GM12872 (cell line): ENCODE measurements around the gene GJA3.

Experiments used
- CTCF ChIP-seq: IDR thresholded peaks from 3 replicates; pipeline ENCODE4 v1.5.1; 2011; ENCODE audit warnings: low read depth, mild to moderate bottlenecking, low read length, moderate library complexity; ENCODE audit not compliant: insufficient read depth

Gene GJA3

GRCh38 chr13:20144141-20144850, 16.6 kb downstream of the GJA3 start:
- TF ChIP-seq CTCF = no peak

- TF ChIP-seq CTCF = no peak
These were observed 17.8 kb downstream of the GJA3 start for GRCh38 chr13:20142927-20143480.

- no peak for TF ChIP-seq CTCF
These were observed 18.6 kb downstream of the GJA3 start for GRCh38 chr13:20142023-20142926.

- TF ChIP-seq CTCF = no peak
These were observed 19.4 kb downstream of the GJA3 start for GRCh38 chr13:20141238-20142022.

GRCh38 chr13:20140487-20140886, 20.4 kb downstream of the GJA3 start:
- TF ChIP-seq CTCF = no peak

GRCh38 chr13:20137875-20138274, 23.0 kb downstream of the GJA3 start:
- no peak for TF ChIP-seq CTCF
